Central memory CD8-positive, alpha-beta T cell (primary cell): ENCODE data around the gene KCNN3.

Experiments used
- ATAC-seq: fragments of 150-1000 bp; cut with Tn5 transposase; replicated peaks from 2 replicates; pipeline ENCODE4 v1.10.0; 2022; ENCODE audit warnings: mild to moderate bottlenecking, moderate FRiP score, moderate number of reproducible peaks; ENCODE audit not compliant: poor library complexity, severe bottlenecking; ENCODE audit errors: extremely low read depth
- DNase-seq, 2 donors: peaks; one replicate each; pipeline ENCODE4 v3.0.0; 2021; ENCODE audit warnings: low spot score in 2 of 2
- H3K27ac Mint-ChIP-seq: one replicate; pipeline ENCODE4 v1.8.0; 2022; ENCODE audit warnings: low read depth, mild to moderate bottlenecking, moderate library complexity, mixed read lengths
- H3K27me3 Mint-ChIP-seq: one replicate; pipeline ENCODE4 v1.8.0; 2022; ENCODE audit warnings: mixed read lengths
- H3K36me3 Mint-ChIP-seq: one replicate; pipeline ENCODE4 v1.8.0; 2022; ENCODE audit warnings: mild to moderate bottlenecking, moderate library complexity, mixed read lengths; ENCODE audit not compliant: insufficient read depth
- H3K4me1 Mint-ChIP-seq: one replicate; pipeline ENCODE4 v1.8.0; 2022; ENCODE audit warnings: mixed read lengths
- H3K4me3 Mint-ChIP-seq: one replicate; pipeline ENCODE4 v1.8.0; 2022; ENCODE audit warnings: mild to moderate bottlenecking, moderate library complexity, mixed read lengths
- H3K9me3 Mint-ChIP-seq: one replicate; pipeline ENCODE4 v1.8.0; 2022; ENCODE audit warnings: mixed read lengths

The KCNN3 gene

DNA sequence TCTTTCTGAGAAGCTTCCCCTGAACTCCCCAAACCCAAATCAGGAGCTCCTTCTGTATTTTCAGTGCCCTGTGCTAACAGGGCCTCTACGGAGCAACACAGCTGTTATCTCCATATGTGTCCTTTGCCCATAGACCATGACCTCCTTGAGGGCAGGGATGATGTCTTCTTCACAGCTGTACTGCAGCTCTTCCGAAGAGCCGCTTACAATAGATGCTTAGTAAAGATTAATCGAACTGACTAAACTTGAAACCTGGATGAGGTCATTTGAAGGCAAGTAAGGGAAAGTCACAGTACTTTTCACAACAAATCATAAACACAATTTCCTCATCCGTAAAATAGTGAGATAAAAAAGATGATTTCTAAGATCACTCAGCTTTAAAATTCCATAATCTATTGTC, 4.4 kb upstream of the KCNN3 start:
- Mint-ChIP-seq H3K27ac (no peak overlapping the region), H3K4me1 (peaks cover 11% of the 10 kb centered on the region), H3K36me3 (peaks cover 2% of the 10 kb centered on the region), H3K9me3 (no peaks in the 10 kb centered on the region), H3K27me3 (peaks cover 25% of the 10 kb centered on the region), H3K4me3 (no peak overlapping the region)
- DNase-seq (no peak), ATAC-seq (no peak)

GRCh38 chr1:154873321-154873950, 3.4 kb upstream of the KCNN3 start:
- Mint-ChIP-seq H3K4me1 (peaks cover 21% of the 10 kb centered on the region), H3K27ac (no peak overlapping the region), H3K27me3 (peaks cover 36% of the 10 kb centered on the region), H3K4me3 (no peak overlapping the region), H3K36me3 (peaks cover 2% of the 10 kb centered on the region), H3K9me3 (no peaks in the 10 kb centered on the region)
- no peak for ATAC-seq
- DNase-seq = no peak

DNA sequence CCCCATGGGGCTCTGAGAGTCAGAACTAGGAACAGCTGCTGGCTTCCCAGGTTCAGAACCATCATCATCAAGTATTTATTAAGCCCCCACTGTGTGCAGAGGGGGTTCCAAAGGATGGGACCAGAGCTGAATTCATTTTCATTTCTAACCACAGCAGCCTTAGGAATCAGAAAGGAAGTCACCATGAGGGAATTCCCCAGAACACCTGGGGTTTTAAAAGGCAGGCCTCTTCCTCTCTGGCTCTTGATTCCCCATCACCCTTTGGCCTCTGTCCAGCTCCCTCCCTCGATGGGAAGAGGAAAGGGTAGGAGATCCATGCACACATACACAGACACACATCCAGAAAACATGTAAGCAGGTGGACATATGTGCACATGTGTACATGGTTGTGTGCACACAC, 1.3 kb upstream of the KCNN3 start:
- no peak for ATAC-seq

DNA sequence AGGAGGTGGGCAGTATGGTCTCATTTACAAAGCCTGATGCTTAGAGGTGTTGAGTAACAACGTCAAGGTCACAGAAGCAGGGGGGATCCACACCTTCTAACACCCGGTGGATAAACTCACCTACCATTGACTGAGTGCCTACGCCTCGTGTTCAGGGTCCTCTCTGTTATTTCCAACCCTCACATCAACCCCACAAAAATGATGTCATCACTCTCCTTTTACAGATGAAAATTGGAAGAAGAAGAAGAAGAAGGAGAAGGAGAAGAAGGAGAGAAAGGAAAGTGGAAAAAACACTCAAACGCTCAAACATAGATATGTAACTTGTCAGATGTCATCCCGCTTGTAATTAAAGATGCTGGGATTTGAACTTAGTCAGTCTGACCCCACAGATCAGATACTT, 653 bp upstream of the KCNN3 start:
- Mint-ChIP-seq H3K4me1 (peaks cover 21% of the 10 kb centered on the region), H3K36me3 (peaks cover 2% of the 10 kb centered on the region), H3K4me3 (no peak overlapping the region), H3K27me3 (peaks cover 61% of the 10 kb centered on the region), H3K27ac (no peak overlapping the region), H3K9me3 (no peaks in the 10 kb centered on the region)
- no peak for ATAC-seq
- DNase-seq = no peak

More for the DNA sequence above, 1.3 kb upstream of the KCNN3 start:
- peaks cover 21% of the 10 kb centered on the region for H3K4me1 Mint-ChIP-seq
- peaks cover 2% of the 10 kb centered on the region for H3K36me3 Mint-ChIP-seq
- no peak overlapping the region for H3K27ac Mint-ChIP-seq
- DNase-seq = no peak
- peaks cover 55% of the 10 kb centered on the region for H3K27me3 Mint-ChIP-seq
- H3K9me3 Mint-ChIP-seq = no peaks in the 10 kb centered on the region
- H3K4me3 Mint-ChIP-seq = no peak overlapping the region

DNA sequence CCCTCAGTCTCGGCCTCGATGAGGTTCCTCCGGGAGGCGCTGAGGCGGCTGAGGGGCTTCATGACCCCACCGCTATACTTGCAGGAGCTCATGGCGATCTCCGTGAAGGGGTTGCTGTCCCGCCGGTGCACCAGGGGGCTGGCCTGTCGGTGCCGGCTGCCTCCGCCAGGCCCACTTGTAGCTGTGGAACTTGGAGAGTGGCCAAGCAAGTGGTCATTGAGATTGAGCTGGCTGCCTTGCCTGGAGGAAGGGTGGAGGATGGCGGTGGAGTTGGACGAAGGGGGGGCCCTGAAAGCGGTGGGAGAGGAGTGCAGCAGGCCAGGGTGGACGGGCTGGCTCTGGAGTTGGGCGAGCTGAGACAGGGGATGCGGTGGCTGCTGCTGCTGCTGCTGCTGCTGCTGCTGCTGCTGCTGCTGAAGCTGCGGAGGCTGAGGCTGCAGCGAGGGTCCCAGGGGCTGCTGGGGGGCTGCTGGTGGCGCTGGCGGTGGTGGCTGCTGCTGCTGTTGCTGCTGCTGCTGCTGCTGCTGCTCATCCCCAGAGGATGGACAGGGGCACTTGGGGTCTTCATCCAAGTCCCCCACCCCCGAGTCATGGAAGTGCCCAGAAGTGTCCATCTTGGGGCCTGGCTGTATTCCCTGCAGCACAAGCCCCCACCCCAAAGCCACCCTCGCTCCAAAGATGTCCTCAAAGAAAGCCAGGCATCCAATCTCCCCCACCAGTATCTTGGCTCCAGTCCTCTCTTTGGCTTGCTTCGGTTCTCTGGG, 548 bp downstream of the KCNN3 start:
- Mint-ChIP-seq H3K27me3 (peaks cover 68% of the 10 kb centered on the region), H3K4me1 (peaks cover 23% of the 10 kb centered on the region)

GRCh38 chr1:154867841-154868605, 2.1 kb downstream of the KCNN3 start:
- ATAC-seq (no peak), DNase-seq (no peak)
- Mint-ChIP-seq H3K27ac (no peak overlapping the region), H3K4me1 (peaks cover 35% of the 10 kb centered on the region), H3K9me3 (no peaks in the 10 kb centered on the region), H3K36me3 (peaks cover 3% of the 10 kb centered on the region), H3K27me3 (peaks cover 84% of the 10 kb centered on the region), H3K4me3 (no peak overlapping the region)

More for the DNA sequence above, 548 bp downstream of the KCNN3 start:
- Mint-ChIP-seq H3K36me3 (no peaks in the 10 kb centered on the region), H3K9me3 (no peaks in the 10 kb centered on the region), H3K27ac (no peak overlapping the region), H3K4me3 (peak overlapping the region; percentile 50)
- ATAC-seq = no peak
- DNase-seq = no peak

DNA sequence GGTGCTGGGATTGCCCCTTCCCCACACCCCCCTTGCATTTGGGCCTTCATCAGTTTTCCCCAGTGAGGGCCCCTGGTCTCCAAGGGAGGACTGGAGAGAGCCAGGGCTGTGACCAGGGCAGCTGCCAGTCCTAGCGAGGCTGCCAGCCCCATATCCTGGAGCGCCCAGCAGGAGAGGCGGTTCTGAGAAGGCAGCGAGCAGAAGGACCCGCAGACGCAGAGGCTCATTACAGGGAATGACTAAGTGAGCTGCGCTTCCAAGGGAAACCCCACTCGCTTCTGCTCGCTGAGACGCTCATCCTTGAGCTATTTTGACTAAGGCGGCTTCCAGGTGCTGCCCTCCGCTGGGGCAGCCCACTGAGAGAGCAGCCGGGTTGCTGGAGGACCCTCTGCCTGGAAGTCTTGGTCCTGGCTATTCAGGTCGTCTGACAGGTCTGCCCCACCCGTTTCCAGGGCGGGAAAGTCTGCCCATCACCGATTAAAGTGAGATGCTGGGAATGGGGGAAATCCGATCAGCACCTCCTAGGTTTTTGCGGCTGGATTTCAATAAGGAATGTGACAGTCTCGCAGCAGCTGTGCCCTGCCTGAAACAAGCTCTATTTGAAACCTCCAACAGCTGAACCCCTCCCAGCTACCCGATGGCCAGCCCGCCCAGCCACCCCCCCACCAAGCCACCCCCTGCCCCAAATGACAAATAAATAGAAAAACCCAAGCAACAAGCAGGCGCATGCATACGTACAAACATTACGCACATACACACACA, 2.8 kb downstream of the KCNN3 start:
- no peak for DNase-seq
- peaks cover 35% of the 10 kb centered on the region for H3K4me1 Mint-ChIP-seq
- H3K27me3 Mint-ChIP-seq = peaks cover 91% of the 10 kb centered on the region
- H3K36me3 Mint-ChIP-seq = peaks cover 3% of the 10 kb centered on the region
- no peak overlapping the region for H3K4me3 Mint-ChIP-seq
- H3K27ac Mint-ChIP-seq = no peak overlapping the region
- no peaks in the 10 kb centered on the region for H3K9me3 Mint-ChIP-seq
- no peak for ATAC-seq

- Mint-ChIP-seq H3K36me3 (peaks cover 5% of the 10 kb centered on the region), H3K27ac (no peak overlapping the region), H3K4me1 (peaks cover 35% of the 10 kb centered on the region), H3K4me3 (no peak overlapping the region), H3K9me3 (no peaks in the 10 kb centered on the region), H3K27me3 (peaks cover 94% of the 10 kb centered on the region)
- DNase-seq (no peak), ATAC-seq (no peak)
Observed at GRCh38 chr1:154866257-154867063, 3.6 kb downstream of the KCNN3 start.

GRCh38 chr1:154865442-154866256, 4.4 kb downstream of the KCNN3 start:
- H3K27ac Mint-ChIP-seq = no peak overlapping the region
- H3K9me3 Mint-ChIP-seq = no peaks in the 10 kb centered on the region
- peaks cover 33% of the 10 kb centered on the region for H3K4me1 Mint-ChIP-seq
- H3K36me3 Mint-ChIP-seq = peaks cover 5% of the 10 kb centered on the region
- ATAC-seq (no peak), DNase-seq (no peak)
- no peak overlapping the region for H3K4me3 Mint-ChIP-seq
- peaks cover 91% of the 10 kb centered on the region for H3K27me3 Mint-ChIP-seq

DNA sequence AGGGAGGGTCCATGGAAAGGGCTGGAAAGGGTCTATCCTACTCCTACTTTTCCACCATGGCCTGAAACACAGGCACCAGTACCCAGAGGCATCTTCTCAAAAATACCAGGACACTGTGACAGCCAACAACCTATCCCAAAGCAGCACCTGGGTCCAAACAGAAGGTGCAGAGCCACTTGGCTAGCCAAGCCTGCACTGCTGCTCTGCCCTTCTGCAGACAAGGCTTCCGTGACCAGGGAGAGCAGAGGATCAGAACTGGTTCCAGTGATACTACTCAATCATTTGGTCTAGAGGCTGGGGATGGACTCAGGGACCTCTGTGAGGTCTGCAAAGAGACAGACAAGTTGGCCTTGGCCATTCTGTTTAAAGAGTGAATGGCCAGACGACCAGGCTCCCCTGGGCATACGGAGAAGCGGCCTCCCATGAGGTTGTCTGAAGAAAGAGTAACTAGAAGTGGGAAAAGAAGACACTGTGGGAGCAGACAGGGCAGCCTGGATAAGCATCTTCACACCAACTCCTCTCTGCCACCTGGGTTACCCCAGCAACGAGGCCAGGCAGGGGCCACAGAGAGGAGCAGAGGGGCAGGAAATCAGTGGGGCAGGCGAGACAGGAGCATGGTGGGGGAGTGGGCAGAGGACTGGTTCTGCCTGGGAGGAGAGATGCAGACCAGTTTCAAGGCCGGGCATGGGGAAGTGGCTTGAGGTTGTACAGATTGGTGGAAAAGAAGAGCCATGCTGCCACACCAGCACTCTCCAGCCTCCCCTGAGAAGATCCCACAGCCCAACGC, 5.7 kb downstream of the KCNN3 start:
- Mint-ChIP-seq H3K27ac (no peak overlapping the region), H3K9me3 (no peaks in the 10 kb centered on the region), H3K4me1 (peaks cover 28% of the 10 kb centered on the region), H3K36me3 (peaks cover 5% of the 10 kb centered on the region), H3K27me3 (peaks cover 91% of the 10 kb centered on the region), H3K4me3 (no peak overlapping the region)
- no peak for DNase-seq
- no peak for ATAC-seq
